NCI-H2107 (cell line): ENCODE measurements around the gene CDH20.

ENCODE experiments used
- DNase-seq: peaks from one replicate; lab custom pipeline; 2025; lab: John Stamatoyannopoulos, UW

CDH20 gene

DNA sequence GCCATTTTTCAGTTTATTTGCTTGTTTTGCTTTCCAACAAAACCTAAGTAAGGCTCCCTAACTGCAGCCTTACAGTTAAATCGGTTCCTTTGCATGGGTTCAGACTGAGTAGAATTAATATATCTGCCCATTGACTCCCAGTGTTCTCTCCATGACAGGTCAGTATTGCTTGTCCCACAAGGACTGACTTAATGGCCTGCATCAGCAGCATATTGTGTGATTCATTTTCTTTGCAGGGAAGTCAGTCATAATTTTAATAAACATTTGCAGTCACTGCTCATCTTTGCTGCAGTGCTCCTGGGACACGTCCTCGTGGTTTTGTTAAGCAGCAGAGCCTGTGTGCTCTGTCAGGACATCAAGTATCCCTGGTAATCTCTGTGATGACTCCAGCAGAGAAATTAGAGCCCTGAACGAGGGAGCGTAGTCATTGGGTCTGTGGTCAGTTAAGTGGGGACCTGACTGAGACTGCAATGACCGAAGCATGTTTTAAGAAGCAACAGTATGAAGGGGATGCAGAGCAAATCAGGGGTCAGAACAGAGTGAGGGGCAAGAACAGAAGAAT is 93.3 kb downstream of the CDH20 start:
- no peak for DNase-seq

DNA sequence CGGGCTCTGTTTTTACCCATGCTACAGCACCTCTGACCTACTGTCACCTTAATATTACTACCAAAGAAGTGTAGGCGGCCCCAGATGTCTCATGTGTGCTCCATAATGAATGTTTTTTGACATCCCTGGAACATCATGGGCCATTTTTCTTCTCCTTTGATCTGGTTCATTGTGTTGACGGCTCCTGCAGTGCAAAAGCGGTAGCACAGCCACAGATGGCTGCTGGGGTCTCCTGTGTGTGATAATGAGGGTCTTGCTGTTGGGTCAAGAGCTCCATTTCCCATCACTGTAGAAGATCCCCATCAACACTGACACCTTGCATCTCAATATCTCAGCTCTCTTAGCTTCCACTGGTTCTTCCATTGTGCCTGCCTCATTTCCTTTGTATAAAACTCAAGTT is 95.0 kb downstream of the CDH20 start:
- DNase-seq = no peak

DNA sequence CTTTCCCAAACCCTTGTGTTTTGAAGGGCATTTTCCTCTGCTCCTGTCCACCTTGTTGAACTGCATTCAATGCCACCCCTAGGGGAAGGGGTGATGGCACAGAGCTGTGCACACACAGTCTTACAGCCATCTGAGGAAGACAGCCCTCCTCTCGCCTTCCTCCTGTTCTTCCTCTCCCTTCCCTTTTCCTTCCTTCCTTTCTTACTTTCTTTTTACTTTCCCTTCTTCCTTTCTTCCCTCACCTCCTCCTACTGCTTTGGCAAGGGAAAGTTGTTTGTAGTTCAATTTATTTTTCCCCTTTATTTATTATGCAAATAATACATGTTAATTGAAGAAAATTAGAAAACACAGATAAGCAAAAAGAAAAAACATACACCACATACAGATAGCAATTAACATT is 99.4 kb downstream of the CDH20 start:
- no peak for DNase-seq

DNA sequence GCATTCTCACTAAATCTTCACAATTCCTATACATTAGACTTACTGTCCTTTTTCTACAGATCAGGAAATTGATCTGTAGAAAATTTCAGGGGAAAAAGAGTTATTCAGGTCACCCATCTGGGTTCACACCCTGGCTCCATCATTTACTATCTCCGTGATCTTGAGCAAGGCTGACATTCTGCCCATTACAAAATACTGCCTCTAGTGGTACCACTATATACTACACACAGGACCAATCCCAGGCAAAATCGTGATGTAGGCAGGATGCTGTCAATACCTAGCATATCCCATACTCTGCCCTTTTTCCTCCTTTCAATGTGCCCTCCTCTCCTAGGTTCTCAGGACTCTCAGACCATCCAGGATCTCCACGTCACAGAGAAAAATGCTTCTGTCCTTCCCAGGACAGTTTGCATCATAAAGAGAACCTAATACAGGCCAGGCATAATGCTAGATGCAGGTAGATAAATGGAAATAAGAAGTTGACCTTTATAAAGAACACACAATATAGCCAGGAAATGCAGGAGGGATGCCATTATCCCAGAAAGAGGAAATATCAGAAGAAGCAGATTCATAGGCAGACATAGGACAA is 101.9 kb downstream of the CDH20 start:
- no peak for DNase-seq

DNA sequence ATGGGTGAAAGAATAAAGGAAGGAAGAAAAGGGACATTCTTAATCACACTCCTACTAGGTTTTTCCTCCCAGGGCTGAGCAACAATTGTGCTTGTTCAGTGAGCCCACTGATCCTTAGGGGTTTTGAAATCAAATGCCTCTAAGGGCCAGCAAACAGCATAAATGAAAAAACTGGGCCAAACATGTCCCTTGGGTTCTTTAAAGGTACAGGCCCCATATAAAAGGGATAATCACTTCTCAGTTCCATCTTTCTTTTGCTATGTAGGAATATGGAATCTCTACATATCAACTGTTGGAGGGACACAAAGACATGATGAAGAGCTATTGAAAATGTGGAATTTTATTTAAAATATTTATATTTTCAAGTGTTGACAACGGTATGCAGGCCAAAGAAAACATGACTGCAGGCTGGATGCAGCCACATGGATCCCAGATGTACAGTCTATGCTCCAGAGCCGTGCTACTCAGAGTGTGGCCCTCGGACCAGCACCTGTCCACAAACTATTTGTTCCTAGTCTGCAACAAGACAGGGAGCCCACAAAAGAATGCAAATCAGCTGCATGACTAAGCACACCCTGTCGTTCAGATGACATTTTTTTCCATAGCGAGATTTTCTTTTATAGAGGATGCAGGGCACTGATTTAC is 110.0 kb downstream of the CDH20 start:
- no peak for DNase-seq

DNA sequence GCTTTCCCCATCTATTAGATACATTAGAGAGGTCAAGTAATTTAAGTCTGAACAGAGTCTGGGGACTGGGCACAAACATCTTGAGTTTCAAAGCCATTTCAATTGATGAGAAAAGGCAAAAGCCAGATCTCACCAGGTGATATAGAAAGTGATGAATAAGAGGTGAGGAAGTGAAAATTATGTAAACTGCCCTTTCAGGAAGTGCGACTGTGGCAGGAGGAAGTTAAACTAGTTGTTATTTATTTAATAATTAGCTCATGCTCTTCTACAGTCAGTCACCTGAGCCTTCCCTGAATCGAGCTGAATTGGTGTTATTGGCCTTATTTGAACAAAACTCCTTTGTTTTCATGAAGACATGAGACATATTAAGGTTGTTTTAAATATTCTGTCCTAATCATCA is 115.1 kb downstream of the CDH20 start:
- DNase-seq = no peak

DNA sequence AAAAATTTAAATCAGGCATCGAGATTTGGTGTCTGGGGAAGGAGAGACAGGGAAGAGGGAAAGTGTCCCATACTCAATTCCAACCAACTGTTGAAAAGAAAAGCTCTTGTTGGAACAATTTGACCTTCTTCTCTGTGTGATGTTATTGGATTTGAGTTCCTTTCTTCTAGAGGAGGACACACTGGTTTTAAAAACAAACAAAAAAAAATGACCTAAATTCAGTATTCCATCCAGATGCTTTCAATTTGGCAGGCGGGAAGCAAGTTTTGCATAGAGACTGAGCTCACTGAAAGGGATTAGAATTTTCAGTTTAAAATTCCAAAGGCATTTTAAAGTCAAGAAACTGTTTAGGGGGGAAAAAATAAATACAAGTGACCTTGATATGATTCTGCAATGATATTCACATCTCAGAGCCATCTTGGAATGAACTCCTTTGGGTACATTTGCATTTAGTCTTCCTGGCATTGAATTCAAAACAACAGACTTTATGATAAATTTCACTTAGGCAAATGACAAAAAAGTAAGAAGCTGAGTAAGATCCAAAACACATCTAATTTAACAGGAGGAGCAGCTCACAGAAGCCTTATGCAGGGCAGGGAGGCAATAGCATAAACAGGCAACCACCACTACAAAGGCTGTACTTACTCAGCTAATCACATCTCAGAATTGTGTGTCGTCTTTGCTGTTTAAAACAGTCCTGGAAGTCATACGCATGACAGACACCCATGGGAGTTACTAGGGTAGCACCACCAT is 126.8 kb downstream of the CDH20 start:
- no peak for DNase-seq

DNA sequence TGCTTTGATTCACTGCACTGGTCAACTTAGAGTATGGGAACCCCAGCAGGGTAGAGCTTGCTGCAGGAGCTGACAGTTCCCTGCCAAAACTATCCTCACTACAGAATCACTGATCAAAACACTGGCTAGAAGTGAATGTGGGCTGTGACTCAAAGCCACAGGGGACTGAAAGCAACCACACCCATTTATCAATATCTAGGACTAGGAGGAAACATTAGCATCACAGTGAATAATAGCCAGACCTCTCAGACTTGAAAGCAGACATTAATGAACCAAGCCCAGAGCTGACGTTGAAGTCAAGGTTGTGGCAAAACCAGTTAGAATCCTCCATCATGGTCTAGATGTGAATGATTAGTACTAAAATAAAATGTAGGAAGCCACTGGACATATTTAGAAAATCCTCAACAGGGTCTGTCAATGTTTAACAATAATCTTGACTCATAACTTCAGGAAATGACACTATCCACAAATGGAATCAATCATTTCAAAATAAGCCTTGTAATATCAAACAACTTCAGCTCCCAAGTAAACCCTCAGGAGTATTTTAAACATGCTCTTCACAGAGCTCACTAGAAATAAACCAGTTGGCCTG is 131.4 kb downstream of the CDH20 start:
- DNase-seq = no peak

DNA sequence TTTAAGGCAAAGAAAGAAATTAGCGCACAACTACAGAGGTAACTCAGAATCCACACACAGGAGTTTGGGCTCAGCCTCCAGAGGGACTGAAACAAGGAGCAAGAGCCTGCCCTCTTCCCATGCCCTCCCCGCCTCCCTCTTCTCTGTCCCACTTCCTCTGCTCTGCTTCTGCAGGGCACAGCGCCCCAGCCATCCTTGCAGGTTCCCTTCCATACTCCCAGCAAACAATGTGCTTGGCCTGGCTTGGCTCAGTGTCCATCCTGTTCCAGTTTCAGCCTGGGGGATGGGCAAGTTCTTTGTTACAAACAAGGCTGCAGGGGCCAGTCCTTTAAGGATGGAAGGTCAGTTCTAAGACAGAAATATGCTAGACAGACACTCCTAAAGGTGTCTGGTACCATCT is 133.5 kb downstream of the CDH20 start:
- DNase-seq = no peak

DNA sequence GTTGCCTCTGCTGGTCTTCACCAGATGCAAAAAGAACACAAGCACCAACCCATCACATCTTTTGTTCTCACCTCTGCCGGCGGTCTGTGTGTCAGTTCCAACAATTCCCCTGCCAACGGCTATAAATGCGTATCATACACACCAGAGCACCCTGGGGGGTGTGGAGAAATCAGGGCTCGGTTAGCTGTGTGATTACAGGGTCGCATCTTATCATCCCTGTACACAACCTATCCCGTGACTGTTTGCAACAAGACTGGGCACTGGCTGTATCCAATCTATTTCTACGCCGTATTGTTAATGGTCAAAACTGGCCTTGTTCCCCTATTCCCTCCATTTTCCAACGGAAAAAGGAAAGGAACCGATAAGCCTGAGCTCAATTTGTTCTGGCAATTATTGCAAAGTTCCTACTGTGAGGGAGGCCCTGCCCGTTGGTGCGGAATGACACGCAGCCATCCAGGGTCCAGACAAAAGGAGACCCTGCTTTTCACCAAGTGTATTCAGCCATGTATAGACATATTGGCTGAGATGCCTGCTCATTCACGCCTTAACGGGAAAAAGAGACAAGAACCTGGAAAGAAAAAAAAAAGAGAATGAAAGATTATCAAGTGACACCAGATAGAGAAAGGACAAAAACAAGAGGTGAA is 136.9 kb downstream of the CDH20 start:
- no peak for DNase-seq

DNA sequence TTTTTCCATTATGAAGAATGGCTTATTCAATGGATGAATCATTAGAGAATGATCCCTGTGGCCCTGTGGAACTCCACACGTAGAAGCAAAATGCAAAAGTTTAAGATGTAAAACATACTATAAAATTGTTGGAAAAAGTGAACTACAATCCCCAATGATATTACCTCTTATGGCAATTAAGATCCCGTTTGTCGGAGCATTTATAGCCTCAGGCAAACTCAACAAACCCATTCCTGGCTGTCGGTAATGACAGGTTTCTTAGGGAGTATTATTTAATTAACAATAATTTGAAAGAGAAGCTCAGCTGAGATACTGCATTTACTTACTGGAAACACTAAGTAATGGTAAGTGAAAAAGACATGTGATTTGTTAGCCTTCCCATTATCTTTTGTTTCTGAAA is 138.3 kb downstream of the CDH20 start:
- no peak for DNase-seq

DNA sequence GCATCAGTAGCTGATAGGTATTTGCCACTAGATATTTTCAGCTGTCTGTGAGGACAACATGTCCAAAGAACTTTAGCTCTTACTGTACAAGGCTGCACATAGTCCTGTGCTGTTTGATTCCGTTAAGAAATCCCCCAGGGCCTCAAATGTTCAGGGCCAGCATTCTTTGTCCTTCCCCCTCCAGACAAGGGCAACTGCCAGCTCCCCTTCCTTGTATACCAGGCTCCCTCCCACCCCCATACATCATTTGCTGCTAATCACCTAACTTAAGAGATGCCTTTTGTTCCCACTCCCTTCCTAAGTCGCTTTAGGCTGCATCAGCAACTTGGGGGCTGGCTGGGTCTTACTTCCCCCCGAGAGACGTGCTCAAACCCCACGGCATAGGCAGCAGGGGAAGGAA is 138.7 kb downstream of the CDH20 start:
- no peak for DNase-seq

DNA sequence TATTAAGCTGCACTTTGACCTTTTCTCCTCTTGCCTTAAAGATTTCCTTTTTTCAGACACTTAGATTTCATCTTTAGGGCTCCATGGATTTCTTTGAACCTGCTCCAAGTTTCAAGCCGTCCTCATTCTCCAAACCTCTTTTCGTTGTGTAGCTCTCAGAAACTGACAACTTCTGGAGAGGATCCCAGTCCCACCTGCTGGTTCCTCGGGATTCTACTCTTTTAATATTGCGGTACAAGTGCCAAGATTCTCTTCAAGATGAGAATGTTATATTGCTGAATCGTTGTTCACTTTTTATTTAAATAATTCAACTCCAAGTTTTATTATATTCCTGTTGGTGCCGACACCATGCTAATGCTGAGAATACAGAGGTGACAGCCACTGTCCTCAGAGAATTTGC is 141.1 kb downstream of the CDH20 start:
- DNase-seq = no peak

DNA sequence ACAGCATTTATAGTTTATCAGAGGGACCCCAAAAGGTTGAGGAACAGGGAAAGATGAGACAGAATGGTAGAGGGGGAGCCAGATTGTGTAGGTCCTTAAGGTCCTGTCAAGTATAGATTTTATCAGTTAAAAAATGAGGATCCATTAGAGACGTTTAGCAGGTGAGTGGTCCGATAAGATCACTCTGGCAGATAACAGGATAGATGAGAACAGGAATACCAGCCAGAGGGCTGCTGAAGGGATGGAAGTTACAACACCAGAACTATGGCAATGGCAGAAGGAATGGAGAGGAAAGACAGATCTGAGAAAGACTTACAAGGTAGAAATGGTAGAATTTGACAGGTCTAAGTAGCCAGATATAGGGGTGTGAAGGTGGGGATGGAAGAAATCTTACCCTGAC is 141.7 kb downstream of the CDH20 start:
- DNase-seq = no peak

DNA sequence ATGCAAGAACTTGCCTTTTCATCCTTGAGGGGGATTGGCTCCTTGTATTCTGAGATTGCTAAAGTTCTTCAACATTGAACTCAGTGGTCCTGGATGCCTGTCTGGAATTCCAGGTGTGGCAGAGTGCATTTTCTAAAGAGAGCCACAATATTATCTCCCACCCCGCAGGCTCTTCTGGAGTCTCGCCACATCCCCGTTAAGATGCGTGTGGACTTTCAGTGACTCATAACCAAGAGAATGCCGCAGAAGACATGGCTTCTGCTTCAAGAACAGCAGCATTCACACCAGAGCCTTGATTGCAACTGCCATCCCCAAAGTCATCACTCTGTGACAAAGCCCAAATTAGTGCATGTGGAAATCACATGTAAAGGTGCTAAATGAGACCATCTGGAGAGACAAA is 142.7 kb downstream of the CDH20 start:
- no peak for DNase-seq

DNA sequence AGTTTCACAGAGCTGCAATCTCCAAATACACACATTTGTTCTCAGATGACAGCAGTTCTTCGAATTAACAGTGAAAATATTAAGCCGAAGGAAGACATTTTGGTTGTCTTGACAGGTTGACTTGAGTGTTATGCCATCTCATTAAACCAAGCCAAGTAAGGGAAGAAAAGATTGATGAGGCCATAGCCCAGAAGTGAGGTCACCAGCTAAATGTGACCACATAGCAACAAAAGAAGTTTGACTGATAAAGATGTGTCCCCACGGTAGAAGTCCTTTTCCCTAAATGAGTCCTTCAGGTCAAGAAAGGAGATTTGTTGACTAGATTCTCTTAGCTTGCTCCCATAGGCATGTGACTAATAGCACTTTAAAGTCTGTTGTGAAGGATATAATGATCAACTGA is 156.1 kb downstream of the CDH20 start:
- DNase-seq = no peak

DNA sequence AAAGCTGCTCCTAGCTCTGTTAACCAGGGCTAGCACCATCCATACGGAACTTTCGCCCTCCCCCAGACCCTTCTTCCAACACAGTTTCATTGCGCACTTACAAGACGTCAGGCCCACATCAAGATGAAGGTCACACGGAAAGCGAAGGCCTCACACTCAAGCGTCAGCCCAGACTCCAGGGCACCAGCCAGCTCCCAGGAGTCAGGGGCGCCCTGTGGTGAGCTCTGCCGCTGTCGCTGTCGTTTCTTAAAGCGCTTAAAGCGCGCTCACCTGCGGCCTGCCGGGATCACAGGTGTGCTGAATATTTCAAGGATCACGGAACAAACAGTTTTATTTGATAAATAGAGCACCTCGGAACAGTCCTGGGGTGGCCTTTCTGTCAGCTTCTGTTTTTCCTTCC is 163.1 kb downstream of the CDH20 start:
- no peak for DNase-seq

DNA sequence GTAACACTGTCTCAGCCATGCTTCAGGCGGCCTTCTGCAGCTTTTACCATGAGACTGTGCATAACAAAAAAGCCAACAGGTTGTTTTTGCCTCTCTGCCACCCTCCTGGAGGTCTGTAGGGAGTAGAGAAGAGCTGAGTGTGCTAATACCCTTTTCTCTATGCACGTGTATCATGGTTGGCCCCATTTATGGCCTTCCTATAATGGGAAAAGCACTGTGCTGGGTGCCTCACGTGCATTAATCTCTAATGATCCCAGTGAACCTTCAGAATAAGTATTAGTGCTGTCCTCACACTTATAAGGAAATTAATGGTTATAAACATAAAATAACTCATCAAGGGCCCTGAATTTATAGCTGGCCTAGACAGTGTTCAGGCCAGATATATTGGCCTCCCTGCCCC is 164.2 kb downstream of the CDH20 start:
- DNase-seq = no peak

DNA sequence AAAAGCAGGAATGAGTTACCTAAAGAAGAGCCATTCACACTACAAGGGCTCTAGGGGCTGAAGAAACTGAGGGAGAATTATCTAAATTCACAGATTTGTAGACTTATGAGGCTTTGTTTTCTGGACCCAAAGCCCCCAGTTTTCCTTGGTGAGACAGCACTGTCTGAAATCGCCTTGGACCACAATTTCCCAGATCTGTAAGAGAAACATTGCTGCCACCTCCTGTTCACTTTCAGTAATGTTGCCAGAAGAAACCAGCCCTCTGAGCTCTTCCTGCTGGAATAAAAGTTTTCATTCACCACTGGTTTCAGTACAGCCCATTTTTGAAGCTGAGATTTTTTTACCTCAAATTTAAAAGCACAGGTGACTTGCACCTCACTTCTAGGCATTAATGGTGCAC is 169.2 kb downstream of the CDH20 start:
- peak; percentile 47 for DNase-seq

DNA sequence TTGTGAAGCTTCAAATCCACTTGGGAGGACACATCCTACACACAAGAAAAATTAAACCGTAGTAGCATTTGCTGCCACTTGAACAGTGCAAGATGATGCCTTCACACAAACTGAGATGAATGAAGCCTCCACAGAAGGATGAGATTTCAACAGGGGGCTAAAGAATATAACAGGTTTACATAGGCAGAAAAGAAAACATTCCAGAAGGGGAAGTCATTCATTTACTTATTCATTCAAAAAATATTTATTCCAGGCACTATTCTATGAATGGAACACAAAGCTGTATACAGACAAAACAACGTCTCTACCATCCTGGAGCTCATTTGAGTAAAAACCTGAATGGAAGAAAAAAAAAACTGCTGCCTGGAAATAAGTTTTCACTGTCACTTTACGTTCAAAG is 170.5 kb downstream of the CDH20 start:
- DNase-seq = no peak

DNA sequence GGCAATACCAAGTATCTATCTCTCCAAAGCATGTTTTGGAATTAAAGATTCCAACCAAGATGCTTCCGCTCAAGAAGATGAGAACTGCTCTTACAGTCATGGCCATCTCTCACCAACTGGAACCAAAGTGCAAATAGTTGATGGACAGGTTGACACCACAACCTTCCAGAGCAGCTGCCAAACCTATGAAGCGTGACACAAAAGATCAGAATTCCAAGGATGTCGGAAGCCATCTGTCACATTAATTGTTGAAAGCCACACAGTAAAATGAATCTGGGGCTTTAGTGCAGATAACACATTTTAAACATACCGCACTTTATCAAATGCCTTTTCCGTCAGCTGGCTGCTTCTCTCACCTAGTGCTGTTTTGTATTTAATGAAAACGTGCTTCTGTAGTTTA is 195.7 kb downstream of the CDH20 start:
- DNase-seq = no peak

DNA sequence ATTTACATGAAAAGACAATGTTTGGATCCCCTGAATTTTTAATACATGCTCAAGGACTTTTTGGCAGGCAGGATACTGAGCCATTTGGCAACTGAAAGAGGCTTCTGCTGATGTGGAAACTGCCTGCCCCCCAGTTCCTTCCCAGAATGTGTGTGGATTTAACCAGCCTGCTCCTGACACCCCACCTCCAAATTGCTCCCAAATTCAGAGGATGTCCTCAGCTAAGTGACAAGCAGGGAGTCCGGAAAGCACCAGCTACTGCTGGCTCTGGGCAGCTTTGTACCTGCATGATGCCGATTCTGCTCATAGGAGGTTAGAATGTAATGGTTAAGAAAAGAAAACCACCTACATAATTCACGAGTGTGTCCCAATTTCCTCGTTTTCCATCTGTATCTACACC is 197.5 kb downstream of the CDH20 start:
- no peak for DNase-seq
